ENCODE measurements around the gene FBXW4.

The FBXW4 gene

DNA sequence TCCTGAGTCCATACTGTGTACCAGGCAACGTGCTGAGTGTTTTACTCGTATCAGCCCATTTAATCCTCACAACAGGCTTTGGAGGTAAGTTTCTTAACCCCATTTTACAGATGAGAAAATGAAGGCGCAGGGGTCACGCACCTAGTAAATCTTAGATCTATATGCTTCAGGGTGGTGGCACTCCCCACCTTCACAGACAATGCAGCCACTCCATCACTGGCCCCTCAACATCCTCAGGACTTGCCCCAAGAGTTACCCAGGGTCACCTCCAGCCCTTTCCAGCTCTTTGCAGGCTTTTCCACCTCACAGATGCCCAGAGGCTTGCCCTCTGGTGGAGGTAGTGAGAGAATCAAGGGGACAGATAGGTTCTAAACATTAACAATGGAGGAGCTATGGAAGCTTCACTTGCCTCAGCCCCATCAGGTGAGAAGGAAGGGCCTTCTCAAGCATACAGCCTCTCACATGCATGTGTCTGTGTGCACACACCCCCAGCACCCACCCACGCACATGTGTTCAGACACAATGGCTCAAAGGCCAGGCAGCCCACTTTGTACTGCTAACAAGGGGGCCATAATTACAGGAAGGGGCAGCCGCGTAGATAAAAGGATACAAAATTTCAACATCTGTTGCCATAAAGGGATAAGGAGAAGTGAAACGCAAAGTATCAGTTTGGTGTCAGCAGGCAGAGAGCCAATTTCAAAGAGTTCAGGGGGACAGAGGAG lies 77.7 kb downstream of the FBXW4 start:
- DNase-seq, result peak; percentile 25 to 53 (median 43)

DNA sequence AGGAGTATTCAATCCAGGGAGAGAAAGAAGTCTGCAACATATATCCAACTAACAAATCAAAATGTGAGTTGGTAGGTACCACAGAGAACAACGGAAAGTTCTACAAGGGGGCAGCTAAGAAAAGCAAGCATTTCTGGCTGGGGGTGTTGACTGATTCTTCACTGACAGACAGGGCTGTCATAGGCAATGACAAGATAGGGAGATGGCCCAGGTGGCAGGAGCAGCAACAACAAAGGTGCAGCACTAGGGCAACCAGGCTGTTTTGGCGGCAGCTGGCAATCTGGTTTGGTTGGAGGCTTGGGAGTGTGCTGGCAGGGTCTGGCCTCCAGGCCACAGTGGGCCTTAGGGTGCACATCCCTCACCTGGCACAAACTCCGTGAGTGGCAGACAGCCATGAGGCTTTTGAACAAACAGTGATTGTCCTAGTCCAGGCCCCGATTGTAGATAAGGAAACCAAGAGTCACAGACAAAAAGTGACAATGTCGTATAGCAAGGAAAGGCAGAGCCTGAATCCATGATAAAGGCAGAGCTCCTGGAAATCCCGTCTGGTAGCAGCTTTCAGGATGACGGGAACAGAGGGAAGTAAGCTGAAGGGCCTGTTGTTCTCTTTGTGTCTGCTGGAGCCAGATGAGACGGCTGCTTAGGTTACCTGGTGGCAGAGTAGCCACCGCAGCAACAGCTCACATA lies 78.4 kb downstream of the FBXW4 start:
- no peak for DNase-seq

DNA sequence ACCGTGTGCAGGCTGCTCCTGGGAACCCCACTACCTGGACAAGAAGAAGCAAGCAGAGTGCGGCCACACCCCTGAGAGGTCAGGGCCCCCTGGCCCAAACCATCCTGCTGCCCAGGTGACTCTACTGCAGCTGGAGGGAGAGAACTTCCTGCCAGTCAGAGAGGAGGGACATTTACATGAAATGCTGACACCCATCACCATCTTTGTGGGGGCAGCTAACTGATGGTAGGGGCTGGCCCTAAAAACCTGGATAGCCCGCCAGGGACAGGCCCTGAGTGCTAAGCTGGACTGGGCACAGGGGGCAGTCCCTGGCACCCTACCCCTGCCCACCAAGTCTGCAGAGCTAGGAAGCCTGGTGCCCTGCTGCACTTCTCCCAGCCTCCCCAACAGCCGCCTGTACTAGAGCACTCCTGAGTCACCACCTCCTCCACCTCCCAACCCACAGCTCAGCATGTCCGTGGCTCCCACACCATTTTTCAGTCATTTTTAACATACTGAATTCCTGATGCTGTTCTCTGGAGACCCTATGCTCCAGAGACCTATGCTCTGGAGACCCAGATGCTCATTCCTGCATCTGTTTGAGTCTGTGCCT lies 79.3 kb downstream of the FBXW4 start:
- DNase-seq, result no peak

DNA sequence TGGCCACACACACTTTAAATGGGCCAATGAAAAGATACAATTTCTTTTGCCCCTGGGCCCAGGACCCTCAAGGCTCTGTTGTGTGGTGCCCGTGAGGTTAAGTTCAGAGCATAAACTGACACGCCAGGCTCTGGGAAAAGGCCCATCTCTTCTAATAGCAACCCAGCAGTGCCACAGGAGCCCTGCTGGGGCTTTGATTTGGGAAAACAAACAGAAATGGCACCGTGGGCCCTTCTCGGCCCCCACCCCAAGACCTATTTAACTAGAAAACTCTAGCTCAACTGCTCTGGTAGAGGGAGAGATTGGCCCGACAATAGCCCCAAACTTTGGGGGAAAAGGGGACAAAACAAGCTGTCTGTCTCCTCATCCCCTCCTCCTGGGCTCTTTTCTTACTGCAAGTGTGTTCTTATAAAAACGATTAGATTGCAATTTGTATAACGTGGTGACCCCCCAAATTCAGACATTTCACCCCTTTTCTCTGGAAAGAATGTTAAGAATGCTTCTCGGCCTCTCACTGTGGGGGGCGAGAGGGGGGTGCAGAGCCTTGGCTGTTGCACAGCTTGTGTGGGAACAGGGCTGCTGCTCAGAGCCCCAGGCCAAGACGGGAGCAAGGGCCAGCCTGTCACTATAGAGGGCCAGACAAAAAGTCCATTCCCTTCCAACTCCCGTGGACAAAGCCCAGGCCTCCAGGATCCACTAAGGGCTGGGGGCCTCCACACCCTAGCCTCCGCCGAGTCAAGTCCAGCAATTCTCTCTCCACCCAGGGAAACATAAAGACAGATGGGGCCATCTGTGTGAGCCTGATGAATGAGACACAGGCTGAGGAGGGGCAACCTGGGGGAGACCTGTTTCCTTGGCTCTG lies 80.1 kb downstream of the FBXW4 start:
- DNase-seq, result no peak

DNA sequence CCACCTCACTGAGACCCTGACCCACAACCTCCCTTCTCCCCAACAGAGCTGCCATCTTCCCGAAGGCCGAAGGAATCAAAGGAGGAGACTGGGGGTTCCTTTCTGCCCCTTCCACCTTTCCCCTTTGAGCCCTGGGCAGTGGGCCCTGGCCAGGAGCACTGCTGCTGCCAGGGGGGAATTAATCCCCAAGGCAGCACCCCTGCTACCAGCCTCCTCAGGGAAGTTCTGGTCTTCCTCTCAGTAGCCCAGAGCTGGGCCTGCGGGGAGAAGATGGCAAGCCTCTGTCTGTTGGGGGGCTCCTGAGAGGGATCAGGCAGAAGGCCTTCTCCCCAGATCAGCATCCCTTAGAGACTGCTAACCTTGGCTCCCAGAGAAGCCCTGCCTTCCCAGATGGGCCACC lies 81.3 kb downstream of the FBXW4 start:
- DNase-seq, result no peak

DNA sequence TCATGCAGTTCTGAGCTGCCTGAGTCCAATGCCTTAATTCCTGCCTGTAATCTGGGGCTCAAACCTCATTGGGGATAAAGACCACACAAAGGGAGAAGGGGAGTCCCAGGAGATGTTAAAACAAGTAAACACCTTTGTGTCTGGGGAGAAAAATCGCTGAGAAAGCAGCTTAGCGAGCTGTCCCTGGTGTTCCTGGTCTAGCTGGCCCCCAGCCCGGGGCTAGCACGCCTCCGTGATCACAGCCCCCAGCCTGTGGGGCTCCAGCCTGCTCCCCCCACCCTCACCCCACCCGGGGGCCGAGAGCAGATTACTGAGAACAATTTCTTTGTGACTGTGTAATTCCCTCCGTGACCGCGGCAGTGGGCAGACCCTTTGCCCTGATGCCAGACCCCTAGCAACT lies 82.1 kb downstream of the FBXW4 start:
- DNase-seq, result no peak

DNA sequence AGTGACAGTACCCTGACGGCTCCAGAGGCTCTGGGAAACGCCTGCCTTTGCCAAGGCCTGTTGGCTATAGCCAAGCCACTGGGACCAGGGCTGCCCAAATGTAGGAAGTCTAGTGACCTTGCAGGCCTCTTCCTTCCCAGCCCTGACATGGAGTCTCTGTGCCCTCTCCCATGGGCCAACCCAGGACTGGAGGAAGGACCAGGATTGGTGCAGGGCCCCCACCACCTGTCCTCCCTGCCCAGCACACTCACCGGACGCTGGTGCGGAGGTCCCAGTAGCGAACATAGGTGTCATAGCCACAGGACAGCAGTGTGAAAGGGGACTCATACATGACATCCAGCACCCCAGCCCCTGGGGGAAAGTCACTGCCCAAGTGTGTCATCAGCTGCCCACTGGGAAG lies 82.9 kb downstream of the FBXW4 start:
- no peak for DNase-seq

DNA sequence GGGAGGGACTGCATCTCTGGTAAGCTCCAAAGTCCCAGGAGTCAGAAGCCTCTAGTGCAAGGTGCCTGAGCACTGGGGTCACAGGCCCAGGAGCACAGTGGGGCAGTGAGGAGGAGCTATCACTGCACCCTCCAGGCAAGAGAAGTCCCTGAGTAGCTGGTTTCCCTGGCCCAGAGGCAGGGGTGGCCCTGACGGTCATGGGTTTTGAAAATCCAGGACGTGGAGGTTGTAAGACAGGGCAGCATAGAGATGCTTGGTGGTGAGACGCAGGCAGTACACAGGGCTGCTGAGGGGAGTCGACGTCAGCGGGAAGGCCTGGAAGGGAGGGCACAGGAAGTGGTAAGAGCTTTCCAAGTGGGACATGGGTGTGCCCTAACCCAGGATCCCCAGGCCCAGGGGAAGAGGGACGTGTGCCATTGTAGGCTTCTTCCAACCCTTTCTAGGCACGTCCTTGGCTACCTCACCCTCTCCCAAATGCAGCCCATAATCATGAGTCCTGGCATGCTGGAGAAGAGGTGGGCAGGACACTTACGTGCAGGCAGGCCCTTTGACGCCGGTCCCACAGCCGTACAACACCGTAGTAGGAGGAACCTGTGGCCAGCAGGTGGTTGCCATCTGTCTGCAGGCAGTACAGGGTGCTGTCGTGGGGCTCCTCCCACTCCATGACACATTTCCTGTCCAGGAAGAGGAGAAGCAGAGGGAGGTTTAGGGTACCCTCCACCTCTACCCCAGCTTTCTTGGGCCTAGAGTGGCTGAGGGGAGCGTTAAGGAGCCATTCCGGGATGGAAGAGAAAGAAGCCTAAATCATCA lies 83.7 kb downstream of the FBXW4 start:
- DNase-seq, result no peak

DNA sequence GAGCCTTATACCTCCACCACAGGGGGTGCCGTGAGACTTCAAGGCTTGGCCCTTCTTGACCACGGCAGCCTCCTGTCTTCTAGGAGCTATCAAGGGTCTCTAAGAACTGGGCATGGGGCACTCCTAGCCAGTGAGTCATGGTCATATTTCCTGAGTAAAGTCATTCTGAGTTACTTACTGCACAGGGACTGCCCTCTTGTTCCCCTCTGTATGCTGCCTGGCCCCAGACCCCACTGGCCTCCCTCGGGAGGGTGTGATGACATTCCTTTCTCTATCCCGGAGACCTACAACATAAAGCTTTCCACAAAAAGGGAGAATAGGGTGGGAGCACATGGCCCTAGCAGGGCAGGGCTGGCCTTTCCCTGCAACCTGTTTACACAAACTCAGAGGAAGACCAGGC lies 85.5 kb downstream of the FBXW4 start:
- peak in 3 of 4 experiments; percentile 21 to 27 (median 22) for DNase-seq

DNA sequence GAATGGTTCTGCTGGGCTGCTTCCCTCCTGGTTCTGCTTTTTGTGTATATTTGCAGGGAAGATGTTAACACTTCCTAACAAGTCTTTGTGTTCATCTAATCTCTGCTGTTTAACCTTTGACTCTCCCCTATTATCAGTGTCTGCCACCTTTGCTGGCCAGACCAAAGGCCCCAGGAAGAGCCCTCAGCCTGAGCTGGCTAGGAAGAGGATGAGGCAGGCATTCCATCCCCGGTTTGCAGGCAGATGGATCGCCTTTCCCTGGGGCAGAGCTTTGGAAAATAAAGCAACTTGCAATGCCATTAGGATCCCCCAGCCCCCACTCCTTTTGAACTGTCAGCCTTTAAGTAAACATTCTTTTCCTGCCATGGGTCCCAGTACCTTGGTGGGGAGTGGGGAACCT lies 87.8 kb downstream of the FBXW4 start:
- DNase-seq, result no peak

DNA sequence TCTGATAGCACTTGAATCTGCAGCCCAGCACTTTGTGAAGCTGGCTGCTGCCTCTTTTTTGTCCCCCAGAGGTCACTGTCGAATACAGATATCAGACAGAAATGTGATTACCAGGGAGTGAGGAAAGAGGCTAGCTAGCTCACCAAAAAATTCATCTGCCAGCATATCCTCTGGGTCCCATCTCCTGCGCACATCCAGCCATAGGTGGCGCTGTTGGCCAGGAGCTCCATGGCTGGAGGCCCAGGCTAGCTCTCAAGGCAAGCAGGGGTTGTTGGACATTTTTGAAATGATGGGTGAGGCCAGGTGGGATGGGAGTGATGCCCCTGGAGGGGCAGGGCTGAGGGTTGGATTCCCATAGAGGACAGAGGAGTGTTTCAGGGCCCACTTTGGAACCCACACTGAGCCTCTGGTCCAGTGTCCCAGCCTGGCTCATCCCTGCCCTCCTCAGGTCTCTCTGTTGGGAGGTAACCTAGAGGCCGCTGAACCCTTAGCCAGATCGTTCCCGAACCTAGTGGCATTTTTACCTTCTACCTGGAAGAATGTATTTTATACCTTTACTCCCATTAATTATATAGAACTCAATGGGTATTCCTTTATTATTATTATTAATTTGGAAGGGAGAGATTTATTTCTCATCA lies 92.1 kb downstream of the FBXW4 start:
- DNase-seq, result peak; percentile 72 to 80 (median 79)

DNA sequence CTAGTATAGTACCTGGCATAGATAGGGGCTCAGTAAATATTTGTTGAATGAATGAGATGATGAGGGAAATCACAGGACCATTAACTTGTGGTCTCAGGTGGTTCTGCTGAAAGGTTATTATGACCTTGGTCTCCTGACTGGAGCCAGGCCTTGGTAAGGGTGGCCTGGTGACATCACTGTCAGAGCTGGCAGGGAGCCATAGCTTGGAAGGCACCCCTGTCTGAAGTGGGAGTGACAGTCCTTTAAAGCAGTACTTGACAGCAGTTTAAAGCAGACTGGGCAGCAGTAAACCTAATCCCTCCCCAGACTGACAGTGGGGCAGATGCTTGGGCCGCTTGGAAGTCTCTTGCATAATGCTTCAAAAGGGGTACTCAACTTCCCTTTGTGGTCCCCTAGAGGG lies 93.4 kb downstream of the FBXW4 start:
- peak in 1 of 4 experiments; percentile 5 for DNase-seq

DNA sequence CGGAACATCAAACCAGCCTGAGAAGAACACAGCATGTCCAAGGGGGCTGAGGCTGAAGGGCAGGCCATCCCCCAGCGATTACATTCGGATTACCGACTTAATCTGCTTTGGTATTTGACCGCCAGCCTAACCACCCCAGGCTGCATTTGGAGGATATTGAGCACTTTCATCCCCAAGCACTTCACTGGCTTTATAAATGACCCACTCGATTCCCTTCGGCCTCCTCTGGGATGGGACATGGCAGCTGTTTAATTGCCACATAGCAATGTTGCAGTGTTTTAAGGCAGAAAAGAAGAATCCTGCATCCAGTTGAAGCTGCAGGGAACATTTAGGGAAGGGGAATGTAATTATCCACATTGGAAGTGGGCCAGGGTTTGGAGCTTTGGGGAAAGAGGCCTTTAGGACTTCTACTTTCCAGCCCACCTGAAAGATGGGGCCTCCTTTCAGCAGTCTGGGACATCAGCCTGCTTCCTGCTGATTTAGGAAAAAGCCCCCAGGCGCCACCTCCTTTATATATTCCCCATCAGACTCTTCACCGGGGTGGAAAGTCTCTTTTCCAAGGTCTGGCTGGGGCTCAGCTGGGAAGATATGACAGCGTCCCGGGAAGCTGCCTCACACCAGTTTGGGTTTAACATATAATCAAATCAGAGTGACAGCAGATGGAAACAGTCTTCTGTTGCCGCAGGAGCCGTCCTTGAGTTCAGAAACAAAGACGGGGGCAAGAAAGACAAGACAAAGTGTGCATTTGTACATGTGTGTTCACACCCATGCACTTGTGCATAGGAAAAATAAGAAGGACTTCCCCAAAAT lies 97.7 kb downstream of the FBXW4 start:
- no peak for DNase-seq

DNA sequence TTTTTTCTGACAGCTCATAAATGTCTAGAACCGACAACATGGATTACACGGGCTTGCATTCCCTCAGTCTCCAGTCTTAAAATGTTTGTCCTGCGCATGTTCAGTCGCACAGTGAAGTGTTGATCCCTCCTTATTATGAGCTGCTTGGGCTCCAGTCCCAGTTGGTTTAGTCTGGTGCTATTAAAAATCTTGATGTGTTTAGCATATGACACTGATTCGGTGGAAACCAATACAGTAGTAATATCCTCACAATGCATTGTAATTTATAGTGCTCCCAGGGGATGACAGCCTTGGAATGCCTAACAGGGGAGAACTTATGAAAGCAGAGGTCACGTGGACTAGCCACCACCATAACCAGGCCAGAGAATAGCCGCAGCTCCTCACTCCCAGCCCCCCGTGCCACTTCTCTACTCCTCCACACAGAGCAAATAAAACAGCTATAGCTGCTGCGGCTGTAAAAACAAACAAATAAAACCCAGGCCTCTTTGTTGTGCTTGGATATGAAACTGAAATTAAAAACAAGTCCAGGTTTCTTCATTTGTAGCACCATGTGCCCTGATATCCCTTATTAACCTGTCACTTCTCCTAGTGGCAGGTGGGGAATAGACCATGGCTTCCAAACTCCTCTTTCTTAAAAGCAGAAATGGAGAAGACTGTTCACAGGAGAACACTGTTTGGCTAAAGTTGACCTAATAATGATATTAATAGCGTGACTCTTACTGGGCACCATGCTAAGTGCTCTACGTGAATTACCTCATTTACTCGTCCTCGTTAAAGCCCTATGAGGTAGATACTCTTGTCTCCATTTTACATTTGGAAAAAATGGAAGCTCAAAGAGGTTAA lies 99.2 kb downstream of the FBXW4 start:
- DNase-seq, result no peak

DNA sequence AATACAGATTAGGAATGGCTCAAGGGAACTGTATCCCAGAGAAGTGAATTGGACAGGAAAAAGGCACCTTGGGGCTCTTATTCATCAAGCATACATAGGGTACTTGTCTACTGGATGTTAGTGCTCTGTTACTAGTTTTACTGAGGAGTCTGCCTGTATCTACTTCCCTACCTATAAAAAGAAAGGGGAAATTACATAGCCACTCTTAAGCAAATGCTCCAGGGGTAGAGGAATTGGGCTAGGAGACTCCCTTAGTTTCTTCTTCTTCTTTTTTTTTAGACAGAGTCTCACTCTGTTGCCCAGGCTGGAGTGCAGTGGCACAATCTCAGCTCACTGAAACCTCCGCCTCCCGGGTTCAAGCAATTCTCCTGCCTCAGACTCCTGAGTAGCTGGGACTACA lies 101.6 kb downstream of the FBXW4 start:
- DNase-seq, result peak; percentile 50 to 84 (median 73)

DNA sequence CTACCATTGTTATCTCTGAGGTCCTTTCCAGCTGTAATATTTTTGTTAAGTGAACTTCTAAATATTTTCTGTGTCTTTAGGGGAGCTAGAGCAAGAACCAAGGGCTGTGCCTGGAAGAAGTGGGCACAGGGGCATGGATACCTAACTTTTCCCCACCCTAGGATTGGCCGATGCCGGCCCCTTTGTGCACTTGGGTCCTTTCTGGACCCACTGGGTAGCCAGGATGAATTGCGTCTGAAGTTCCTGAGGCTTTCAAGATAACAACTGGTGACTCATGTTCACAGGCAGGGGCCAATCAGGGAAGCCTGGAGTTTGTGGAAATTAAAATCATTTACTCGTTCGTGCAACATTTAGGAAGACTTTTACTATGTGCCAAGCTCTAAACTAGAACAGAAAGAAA lies 106.1 kb downstream of the FBXW4 start:
- no peak for DNase-seq

DNA sequence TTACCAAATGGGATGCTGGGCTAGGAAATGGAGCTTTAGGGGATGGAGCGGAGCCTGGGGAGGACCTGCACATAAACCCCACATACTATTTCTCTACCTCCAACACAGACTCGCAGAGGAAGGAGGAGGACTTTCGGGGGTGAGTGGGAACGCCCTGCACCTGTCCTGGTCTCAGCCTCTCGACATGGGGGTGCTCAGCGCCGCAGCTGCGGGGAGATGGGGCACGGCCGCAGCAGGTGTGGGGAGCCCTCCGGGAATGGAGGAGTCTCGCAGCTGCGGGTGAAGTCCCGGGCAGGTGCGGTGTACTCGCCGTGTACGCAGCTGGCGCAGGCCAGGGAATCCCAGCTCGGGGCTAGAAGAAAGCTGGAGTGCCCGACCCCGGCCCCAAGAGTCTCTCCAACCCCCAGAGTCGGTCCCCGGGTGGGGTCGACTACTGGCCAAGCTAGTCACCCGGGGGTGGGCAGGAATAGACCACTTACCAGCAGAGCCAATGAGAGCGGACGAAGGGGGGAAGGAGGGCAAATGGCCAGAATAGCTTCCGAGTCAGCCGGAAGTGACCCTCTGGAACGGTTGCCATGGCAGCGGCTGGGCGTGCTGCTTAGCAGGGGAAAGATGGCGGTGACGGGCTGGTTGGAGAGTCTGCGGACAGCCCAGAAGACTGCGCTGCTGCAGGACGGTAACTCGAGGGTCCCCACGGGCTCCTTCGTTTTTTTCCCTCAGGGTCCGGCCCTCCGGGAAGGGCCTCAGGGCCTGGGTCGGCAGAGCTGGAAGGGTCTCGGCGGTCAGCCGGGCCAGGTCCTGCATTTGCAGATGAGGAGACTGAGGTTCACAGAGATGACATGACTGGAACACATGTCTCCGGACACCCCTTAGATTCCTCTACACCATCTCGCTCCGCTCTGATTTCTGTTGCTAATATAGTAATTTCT lies 107.0 kb downstream of the FBXW4 start, which contains the start of the genes DPCD and POLL:
Gene DPCD (plus strand): TSS at position 597 of the 929 bp plus-strand sequence. CDS start 16 bp downstream, at position 613.
Gene POLL (minus strand): TSS at position 533 of the 929 bp plus-strand sequence. CDS start 897 bp downstream, outside the sequence.
- DNase-seq, result peak; percentile 95 to 98 (median 98)

DNA sequence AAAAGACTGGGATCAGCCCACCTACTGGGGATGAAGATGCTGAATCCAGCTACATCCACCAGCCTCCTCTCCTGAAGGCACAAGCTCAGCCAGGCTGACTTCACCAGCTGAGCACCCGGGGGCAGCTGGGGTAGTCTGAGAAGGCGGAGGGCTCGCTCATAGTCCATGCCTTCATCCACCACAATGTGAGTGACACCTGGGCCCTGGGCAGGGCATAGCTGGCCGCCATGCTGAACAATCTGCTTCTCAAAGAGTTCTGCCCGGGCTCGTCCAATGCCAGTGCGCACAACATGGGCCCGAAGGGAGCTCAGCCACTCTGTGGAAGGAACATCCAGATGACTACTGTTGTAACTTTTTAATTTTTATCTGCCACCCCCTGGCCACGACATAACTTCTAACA lies 109.1 kb downstream of the FBXW4 start:
- no peak for DNase-seq

Measured in suppressor macrophage (primary cell).